ENCODE data around the gene PLEKHA4.

DNA sequence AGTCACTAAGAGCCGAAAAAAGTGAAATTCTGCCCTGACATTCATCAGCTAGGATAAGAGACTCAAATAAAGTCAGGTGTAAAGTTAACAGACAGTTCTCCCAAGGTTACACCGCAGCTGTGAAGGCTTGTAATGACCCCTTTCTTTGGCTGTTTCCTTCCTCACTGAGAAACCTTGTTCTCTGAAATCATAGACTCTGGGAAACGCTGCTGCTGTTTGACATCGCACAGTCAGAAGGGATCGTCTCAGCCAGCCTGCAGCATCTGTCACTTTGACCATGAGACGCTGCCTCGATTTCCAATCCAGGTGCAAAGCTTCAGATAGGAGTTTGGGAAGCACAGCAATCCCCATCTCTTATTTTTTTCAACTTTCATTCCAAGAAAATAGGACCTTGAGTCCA is 58.3 kb downstream of the PLEKHA4 start:
- TF ChIP-seq, protein P1, sequence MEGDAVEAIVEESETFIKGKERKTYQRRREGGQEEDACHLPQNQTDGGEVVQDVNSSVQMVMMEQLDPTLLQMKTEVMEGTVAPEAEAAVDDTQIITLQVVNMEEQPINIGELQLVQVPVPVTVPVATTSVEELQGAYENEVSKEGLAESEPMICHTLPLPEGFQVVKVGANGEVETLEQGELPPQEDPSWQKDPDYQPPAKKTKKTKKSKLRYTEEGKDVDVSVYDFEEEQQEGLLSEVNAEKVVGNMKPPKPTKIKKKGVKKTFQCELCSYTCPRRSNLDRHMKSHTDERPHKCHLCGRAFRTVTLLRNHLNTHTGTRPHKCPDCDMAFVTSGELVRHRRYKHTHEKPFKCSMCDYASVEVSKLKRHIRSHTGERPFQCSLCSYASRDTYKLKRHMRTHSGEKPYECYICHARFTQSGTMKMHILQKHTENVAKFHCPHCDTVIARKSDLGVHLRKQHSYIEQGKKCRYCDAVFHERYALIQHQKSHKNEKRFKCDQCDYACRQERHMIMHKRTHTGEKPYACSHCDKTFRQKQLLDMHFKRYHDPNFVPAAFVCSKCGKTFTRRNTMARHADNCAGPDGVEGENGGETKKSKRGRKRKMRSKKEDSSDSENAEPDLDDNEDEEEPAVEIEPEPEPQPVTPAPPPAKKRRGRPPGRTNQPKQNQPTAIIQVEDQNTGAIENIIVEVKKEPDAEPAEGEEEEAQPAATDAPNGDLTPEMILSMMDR (conservative IDR thresholded peaks at IDR 0.05; ENCODE audit: low read depth in 2 of 2), result no peak
- TF ChIP-seq EZH2phosphoT487 (IDR thresholded peaks at IDR 0.05; ENCODE audit: unreplicated experiment) (no peak), EZH2 (IDR thresholded peaks at IDR 0.05; ENCODE audit: low read depth, unreplicated experiment) (no peak), POLR2AphosphoS5 (IDR thresholded peaks at IDR 0.05; ENCODE audit: low read depth) (no peak)
